ENCODE data around the gene RRAD.
"Not testable (repeated sequence)": the region's sequence is repeated elsewhere in the genome, so short reads cannot be mapped to it uniquely, and the experiment has no call there.

GRCh38 chr16:66896682-66897081, 28.7 kb downstream of the RRAD start:
- TF ChIP-seq EZH2 (IDR thresholded peaks at IDR 0.05; ENCODE audit: insufficient read depth, poor library complexity, severe bottlenecking); EZH2phosphoT487 (IDR thresholded peaks at IDR 0.05; ENCODE audit: insufficient read depth, low read depth): not testable (repeated sequence)
